Measurements from ENCODE around the gene PRDM1. TPM values are rescaled to one million over a fixed set of nuclear protein-coding genes. Genes with fewer than 3 reads are reported as not detected.

The PRDM1 gene
- total RNA-seq (10 to 100 TPM in 2 of 5 donors, 1 to 10 TPM in 2, under 1 TPM in 1; under 0.01 to 22.7 (median 6.4) TPM), polyA plus RNA-seq (1 to 10 TPM; 3.1 to 7.0 (median 3.6) TPM)
- long read RNA-seq, donor 1 = 0 reads
- long read RNA-seq, donor 2, full-length matches to known transcripts = 2 of 2 reads
- long read RNA-seq, donor 2, partial matches to known transcripts = 0 of 2 reads
- long read RNA-seq, donor 2, other reads (novel, unspliced or antisense) = 0 of 2 reads
- long read RNA-seq, donor 3 = 0 reads
- long read RNA-seq, donor 4 = 0 reads
- long read RNA-seq, donor 5 = 0 reads
- long read RNA-seq, donor 6 = 0 reads
- long read RNA-seq, donor 7 = 0 reads
- long read RNA-seq, donor 8 = 0 reads
- long read RNA-seq, donor 9 = 0 reads
- long read RNA-seq, donor 10 = 0 reads

DNA sequence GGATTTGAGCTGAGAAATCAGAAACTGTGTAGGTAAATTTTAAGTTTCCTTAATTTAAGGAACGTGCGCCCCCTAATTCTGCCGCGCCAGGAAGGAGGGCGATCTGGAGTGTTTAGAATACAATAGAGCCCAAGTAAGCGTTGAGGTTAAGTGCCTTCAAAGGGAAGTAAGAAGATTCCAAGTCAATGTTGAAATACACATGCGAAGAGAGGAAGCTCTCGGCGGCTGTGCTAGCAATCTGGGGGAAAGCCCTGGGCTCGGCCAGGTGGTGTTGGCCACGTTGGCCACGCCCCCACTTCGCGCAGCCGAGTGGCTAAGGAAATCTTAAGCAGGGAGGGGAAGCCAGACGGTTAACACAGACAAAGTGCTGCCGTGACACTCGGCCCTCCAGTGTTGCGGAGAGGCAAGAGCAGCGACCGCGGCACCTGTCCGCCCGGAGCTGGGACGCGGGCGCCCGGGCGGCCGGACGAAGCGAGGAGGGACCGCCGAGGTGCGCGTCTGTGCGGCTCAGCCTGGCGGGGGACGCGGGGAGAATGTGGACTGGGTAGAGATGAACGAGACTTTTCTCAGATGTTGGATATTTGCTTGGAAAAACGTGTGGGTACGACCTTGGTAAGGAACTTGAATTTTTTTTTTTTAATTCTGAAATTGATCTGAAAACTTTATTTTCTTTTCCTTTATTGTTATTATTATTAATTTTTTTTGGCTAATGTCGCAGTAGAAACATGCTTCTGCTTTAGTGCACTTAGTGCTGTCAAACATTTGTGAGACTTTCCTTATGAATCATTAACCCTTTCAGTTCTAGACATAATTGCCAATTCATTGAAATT is at the start of gene PRDM1:
TSS of gene PRDM1 (plus strand) at position 353 of the 830 bp plus-strand sequence. CDS start at position 571, 218 bp downstream.
- Histone ChIP-seq H3K36me3 (no peaks in the 10 kb centered on the region), H3K4me1 (peaks cover 9 to 35% (median 16%) of the 10 kb centered on the region in 4 donors), H3K9me3 (no peaks in the 10 kb centered on the region), H3K4me3 (peak within 1 kb of the TSS; percentile 37 to 56 (median 48)), H3K27me3 (peaks cover 0 to 53% (median 0%) of the 10 kb centered on the region in 3 donors), H3K27ac (peak within 1 kb of the TSS; percentile 69 to 93 (median 81))
- TF ChIP-seq POLR2A (IDR thresholded peaks at IDR 0.05) = no peak
- TF ChIP-seq CTCF (IDR thresholded peaks at IDR 0.05) = peak in 2 of 7 experiments; percentile 12 to 33
- peak; percentile 13 to 93 (median 93) for TF ChIP-seq POLR2AphosphoS5 (IDR thresholded peaks at IDR 0.05)
- intact Hi-C loops (cut with DNase I; ENCODE audit: low total_unique reads) = no loop called here
- peak; percentile 92 to 93 for DNase-seq
- 1 to 2% (median 1%) methylated on average over 43 to 44 of the region's 44 CpGs for WGBS, 5 donors

DNA sequence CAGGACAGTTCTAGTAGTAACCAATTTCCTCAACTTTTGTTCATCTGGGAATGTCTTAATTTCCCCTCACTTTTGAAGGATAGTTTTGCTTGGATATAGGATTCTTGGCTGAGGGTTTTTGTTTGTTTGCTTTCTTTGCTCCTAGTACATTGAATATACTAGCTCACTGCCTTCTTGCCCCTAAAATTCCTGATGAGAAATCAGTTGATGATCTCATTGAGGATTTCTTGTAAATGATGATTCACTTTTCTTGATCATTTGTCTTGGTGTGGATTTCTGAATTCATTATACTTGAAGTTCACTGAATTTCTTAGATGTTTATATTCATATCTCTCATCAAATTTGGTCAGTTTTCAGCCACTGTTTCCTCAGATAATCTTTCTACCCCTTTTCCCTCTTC is 49.1 kb upstream of the PRDM1 start:
- H3K4me3 ChIP-seq = no peak overlapping the region
- H3K27ac ChIP-seq = no peak overlapping the region
- TF ChIP-seq EP300 (IDR thresholded peaks at IDR 0.05) = no peak
- no peak for TF ChIP-seq CTCF (IDR thresholded peaks at IDR 0.05)
- no peak for TF ChIP-seq POLR2AphosphoS5 (IDR thresholded peaks at IDR 0.05)
- no peak for TF ChIP-seq POLR2A (IDR thresholded peaks at IDR 0.05)
- H3K27me3 ChIP-seq = no peaks in the 10 kb centered on the region
- H3K4me1 ChIP-seq = no peaks in the 10 kb centered on the region
- peaks cover 0 to 6% (median 0%) of the 10 kb centered on the region in 4 donors for H3K9me3 ChIP-seq
- no peak for DNase-seq
- no peaks in the 10 kb centered on the region for H3K36me3 ChIP-seq
- intact Hi-C loops (cut with DNase I; ENCODE audit: low total_unique reads) = no loop called here

DNA sequence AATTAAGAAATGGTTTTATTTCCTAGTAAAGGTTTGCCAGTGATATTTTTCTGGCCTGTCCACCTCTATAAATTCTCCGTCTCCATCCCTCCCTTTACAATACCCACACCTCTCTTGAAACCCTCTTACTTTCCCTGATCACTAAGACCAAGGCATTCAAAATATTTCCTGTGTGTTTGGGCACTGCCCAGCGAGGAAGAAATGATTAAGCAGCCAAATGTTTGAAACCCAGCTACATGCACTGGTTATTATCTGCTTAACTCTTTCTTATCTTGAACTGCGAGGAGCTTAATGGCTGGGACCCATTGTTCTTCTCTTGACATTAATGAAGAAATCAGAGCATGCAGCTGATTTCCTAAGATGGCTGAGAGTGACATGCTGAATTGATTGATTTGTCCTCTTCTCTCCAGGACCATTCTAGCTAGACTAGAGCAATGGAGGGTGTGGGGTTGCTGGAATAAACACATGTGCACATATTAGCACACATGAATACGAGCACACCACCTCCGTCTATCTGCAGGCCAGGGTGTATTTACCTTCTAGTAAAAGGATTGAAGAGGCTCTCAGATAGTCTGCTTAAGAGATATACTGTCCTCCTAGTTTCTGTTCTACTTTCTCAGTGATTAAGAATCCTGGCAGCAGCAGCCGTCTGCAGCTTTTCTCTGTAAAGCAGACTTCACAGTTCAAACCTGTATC is 46.1 kb upstream of the PRDM1 start:
- no peak for TF ChIP-seq POLR2A (IDR thresholded peaks at IDR 0.05)
- no peak for TF ChIP-seq POLR2AphosphoS5 (IDR thresholded peaks at IDR 0.05)
- Histone ChIP-seq H3K4me3 (no peak overlapping the region), H3K36me3 (no peaks in the 10 kb centered on the region), H3K4me1 (peaks cover 0 to 9% (median 4%) of the 10 kb centered on the region in 4 donors), H3K27me3 (no peaks in the 10 kb centered on the region), H3K9me3 (peaks cover 0 to 6% (median 0%) of the 10 kb centered on the region in 4 donors), H3K27ac (no peak overlapping the region)
- WGBS, 5 donors = 38 to 54% (median 48%) methylated on average over 6 of the region's 6 CpGs
- intact Hi-C loops (cut with DNase I; ENCODE audit: low total_unique reads) = no loop called here
- DNase-seq = no peak

DNA sequence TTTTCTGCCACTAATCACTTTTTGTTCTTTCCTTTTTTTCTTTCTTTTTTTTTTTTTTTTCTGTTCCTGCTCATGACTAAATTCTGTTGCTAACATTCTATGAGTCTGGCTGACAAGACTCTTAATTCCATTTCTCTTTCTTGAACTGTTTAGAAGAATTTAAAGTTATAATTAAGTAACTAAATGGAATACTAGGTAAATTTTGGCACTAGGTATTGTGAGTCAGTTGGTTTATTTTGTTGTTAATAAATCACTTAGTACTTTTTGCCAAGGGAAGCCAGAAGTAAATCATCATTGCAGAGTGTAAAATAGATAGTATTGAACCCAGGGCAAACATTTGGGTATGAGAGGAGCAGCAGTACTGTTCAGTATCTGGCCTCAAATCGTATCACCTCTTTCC is 42.0 kb upstream of the PRDM1 start:
- Histone ChIP-seq H3K36me3 (no peaks in the 10 kb centered on the region), H3K4me3 (no peak overlapping the region), H3K27ac (no peak overlapping the region), H3K9me3 (no peaks in the 10 kb centered on the region), H3K27me3 (no peaks in the 10 kb centered on the region), H3K4me1 (peaks cover 0 to 15% (median 7%) of the 10 kb centered on the region in 4 donors)
- 39 to 56% (median 52%) methylated on average over 1 of the region's 1 CpG for WGBS, 5 donors
- TF ChIP-seq CTCF (IDR thresholded peaks at IDR 0.05) (no peak), POLR2AphosphoS5 (IDR thresholded peaks at IDR 0.05) (no peak), POLR2A (IDR thresholded peaks at IDR 0.05) (no peak), EP300 (IDR thresholded peaks at IDR 0.05) (no peak)
- intact Hi-C loops (cut with DNase I; ENCODE audit: low total_unique reads) = no loop called here
- DNase-seq = no peak

All from stomach (tissue), 19 donors.